ENCODE data around the gene MEI1. TPM values are rescaled to one million over a fixed set of nuclear protein-coding genes. Genes with fewer than 3 reads are reported as not detected.

The MEI1 gene
- total and polyA plus RNA-seq, 9 of the 15 experiments (the other 6 are each of a cell fraction or from before 2014, with no cell fraction given), result 0.08 to 0.68 (median 0.18) TPM; not detected in 2

- TF ChIP-seq TAF9B (IDR thresholded peaks at IDR 0.05; ENCODE audit: partially characterized antibody) (peak; percentile 62), SUPT5H (IDR thresholded peaks at IDR 0.05) (peak; percentile 90), POLR2A (conservative IDR thresholded peaks at IDR 0.05) (peak; percentile 92), KDM5B (IDR thresholded peaks at IDR 0.05; ENCODE audit: insufficient replicate concordance, low read depth, low read length) (peak; percentile 72), GABPA (tag; conservative IDR thresholded peaks at IDR 0.05; ENCODE audit: low read depth) (peak; percentile 96), EP300 (IDR thresholded peaks at IDR 0.05; ENCODE audit: low read length) (peak; percentile 15; the same call in 1 of the 2 replicates), TBP (optimal IDR thresholded peaks at IDR 0.05; ENCODE audit: low read depth, low read length) (peak; percentile 64), SIN3A (IDR thresholded peaks at IDR 0.05; ENCODE audit: borderline replicate concordance in 2 of 2, control insufficient read depth in 1 of 2, low read depth in 2 of 2, low read length in 2 of 2) (peak; percentile 49 to 85; a peak in 1 of 4 replicates), ESRRA (IDR thresholded peaks at IDR 0.05; ENCODE audit: borderline replicate concordance, low read depth) (peak; percentile 59; the same call in 1 of the 2 replicates), E2F8 (IDR thresholded peaks at IDR 0.05; ENCODE audit: low read depth, partially characterized antibody) (peak; percentile 85), CTBP1 (IDR thresholded peaks at IDR 0.05; ENCODE audit: borderline replicate concordance) (peak; percentile 55; the same call in 1 of the 2 replicates), ZC3H4 (CRISPR knock-in tag; IDR thresholded peaks at IDR 0.05; ENCODE audit: borderline replicate concordance) (0 out of 2 replicates have a peak, but pooled peaks have one; percentile 65), NFE2 (IDR thresholded peaks at IDR 0.05; ENCODE audit: low read depth) (no peak), POLR2AphosphoS2 (IDR thresholded peaks at IDR 0.05; ENCODE audit: low read length) (peak; percentile 79; the same call in 1 of the 2 replicates), CBFA2T3 (IDR thresholded peaks at IDR 0.05) (no peak), NCOA1 (IDR thresholded peaks at IDR 0.05; ENCODE audit: low read depth) (peak; percentile 75), GABPB1 (CRISPR knock-in tag; IDR thresholded peaks at IDR 0.05) (peak; percentile 97), MTA3 (IDR thresholded peaks at IDR 0.05; ENCODE audit: borderline replicate concordance) (peak; percentile 80; the same call in 1 of the 2 replicates), HDAC2 (IDR thresholded peaks at IDR 0.05) (peak; percentile 45; the same call in 1 of the 2 replicates), ARID4B (CRISPR knock-in tag; IDR thresholded peaks at IDR 0.05) (peak; percentile 70; the same call in 1 of the 2 replicates)
- TF ChIP-seq, protein P1, sequence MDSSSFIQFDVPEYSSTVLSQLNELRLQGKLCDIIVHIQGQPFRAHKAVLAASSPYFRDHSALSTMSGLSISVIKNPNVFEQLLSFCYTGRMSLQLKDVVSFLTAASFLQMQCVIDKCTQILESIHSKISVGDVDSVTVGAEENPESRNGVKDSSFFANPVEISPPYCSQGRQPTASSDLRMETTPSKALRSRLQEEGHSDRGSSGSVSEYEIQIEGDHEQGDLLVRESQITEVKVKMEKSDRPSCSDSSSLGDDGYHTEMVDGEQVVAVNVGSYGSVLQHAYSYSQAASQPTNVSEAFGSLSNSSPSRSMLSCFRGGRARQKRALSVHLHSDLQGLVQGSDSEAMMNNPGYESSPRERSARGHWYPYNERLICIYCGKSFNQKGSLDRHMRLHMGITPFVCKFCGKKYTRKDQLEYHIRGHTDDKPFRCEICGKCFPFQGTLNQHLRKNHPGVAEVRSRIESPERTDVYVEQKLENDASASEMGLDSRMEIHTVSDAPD (CRISPR knock-in tag; IDR thresholded peaks at IDR 0.05), result no peak
Measured at GRCh38 chr22:41682033-41682807, 17.1 kb upstream of the MEI1 start (continued).

All from K562 (cell line).